ENCODE data around the gene ZNF324. TPM values are rescaled to one million over a fixed set of nuclear protein-coding genes. Genes with fewer than 3 reads are reported as not detected.

The ZNF324 gene
- total and polyA plus RNA-seq, 2 of the 13 experiments (the other 11 are each of a cell fraction or from before 2014, with no cell fraction given): 1.1 to 4.7 TPM

- intact Hi-C loops (cut with micrococcal nuclease; ENCODE audit: unreplicated experiment) (loop anchor here (5.0 kb wide), 2 partner anchors 61 to 141 kb away; partner anchors contain the start of genes ZNF584 and ZSCAN22), in situ Hi-C loops (cut with HindIII; ENCODE audit: extremely low pct_ligation_motif_present, low pct_unique_long_range_greater_than_20kb) (no loop called here)
- H3K4me2 ChIP-seq (ENCODE audit: low read depth, low read length): peak overlapping the region; percentile 78
- peaks cover 4 to 21% of the 10 kb centered on the region in 2 experiments; a peak in 4 of 5 replicates for H3K36me3 ChIP-seq (replicated peaks in 1 of 2; ENCODE audit: control insufficient read depth in 1 of 2, insufficient read depth in 2 of 2, low read length in 2 of 2)
- BruUV-seq (replicated peaks): no TSS peak
- no peak overlapping the region for H3K27ac ChIP-seq (ENCODE audit: extremely low read length, insufficient read depth, low read length)
- DNase-seq (ENCODE audit: low spot score): no peak
- H4K20me1 ChIP-seq (ENCODE audit: insufficient read depth, low read length): no peaks in the 10 kb centered on the region
- H3K27me3 ChIP-seq (ENCODE audit: control insufficient read depth in 1 of 2, insufficient read depth in 2 of 2, low read length in 2 of 2): no peaks in the 10 kb centered on the region
- peak; percentile 40 for FAIRE-seq
- no peaks in the 10 kb centered on the region for H3K9me3 ChIP-seq (ENCODE audit: low read length)
- peak overlapping the region; percentile 57; the same call in 1 of the 2 replicates for H3K9ac ChIP-seq (ENCODE audit: insufficient read depth, low read depth, low read length)
- H3K4me3 ChIP-seq (replicated peaks in 1 of 3; ENCODE audit: insufficient read depth in 1 of 3, low read depth in 2 of 3, low read length in 3 of 3): peak overlapping the region; percentile 30 to 86 (median 53); a peak in 5 of 6 replicates
- CTCF ChIA-PET (ENCODE audit: low intra/inter-chr PET ratio, low total read pairs): no interaction called here
- WGBS (ENCODE audit: low lambda C conversion rate): 40% methylated on average over 5 of the region's 5 CpGs
- H2AFZ ChIP-seq (ENCODE audit: low read length): no peak overlapping the region
- peaks cover 6% of the 10 kb centered on the region for H3K79me2 ChIP-seq (ENCODE audit: insufficient read depth, low read length)
- POLR2A ChIA-PET: no interaction called here
- H3K4me1 ChIP-seq (ENCODE audit: insufficient read depth, low read length): peaks cover 24% of the 10 kb centered on the region
- peak; percentile 10; the same call in 2 of the 3 replicates for ATAC-seq
- TF ChIP-seq SIN3B (IDR thresholded peaks at IDR 0.05; ENCODE audit: low read length) (no peak), CTCF (CRISPR knock-in tag; IDR thresholded peaks at IDR 0.05) (peak; percentile 33; the same call in 1 of the 2 replicates), ZFY (CRISPR knock-in tag; IDR thresholded peaks at IDR 0.05) (peak; percentile 17; the same call in 1 of the 2 replicates), ZNF253 (CRISPR knock-in tag; IDR thresholded peaks at IDR 0.05; ENCODE audit: borderline replicate concordance) (no peak), STAG1 (CRISPR knock-in tag; IDR thresholded peaks at IDR 0.05) (peak; percentile 38), GATAD2A (CRISPR knock-in tag; IDR thresholded peaks at IDR 0.05) (no peak)
- TF ChIP-seq, protein P1, sequence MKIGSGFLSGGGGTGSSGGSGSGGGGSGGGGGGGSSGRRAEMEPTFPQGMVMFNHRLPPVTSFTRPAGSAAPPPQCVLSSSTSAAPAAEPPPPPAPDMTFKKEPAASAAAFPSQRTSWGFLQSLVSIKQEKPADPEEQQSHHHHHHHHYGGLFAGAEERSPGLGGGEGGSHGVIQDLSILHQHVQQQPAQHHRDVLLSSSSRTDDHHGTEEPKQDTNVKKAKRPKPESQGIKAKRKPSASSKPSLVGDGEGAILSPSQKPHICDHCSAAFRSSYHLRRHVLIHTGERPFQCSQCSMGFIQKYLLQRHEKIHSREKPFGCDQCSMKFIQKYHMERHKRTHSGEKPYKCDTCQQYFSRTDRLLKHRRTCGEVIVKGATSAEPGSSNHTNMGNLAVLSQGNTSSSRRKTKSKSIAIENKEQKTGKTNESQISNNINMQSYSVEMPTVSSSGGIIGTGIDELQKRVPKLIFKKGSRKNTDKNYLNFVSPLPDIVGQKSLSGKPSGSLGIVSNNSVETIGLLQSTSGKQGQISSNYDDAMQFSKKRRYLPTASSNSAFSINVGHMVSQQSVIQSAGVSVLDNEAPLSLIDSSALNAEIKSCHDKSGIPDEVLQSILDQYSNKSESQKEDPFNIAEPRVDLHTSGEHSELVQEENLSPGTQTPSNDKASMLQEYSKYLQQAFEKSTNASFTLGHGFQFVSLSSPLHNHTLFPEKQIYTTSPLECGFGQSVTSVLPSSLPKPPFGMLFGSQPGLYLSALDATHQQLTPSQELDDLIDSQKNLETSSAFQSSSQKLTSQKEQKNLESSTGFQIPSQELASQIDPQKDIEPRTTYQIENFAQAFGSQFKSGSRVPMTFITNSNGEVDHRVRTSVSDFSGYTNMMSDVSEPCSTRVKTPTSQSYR (CRISPR knock-in tag; IDR thresholded peaks at IDR 0.05; ENCODE audit: borderline replicate concordance): no peak
- TF ChIP-seq, protein P2, sequence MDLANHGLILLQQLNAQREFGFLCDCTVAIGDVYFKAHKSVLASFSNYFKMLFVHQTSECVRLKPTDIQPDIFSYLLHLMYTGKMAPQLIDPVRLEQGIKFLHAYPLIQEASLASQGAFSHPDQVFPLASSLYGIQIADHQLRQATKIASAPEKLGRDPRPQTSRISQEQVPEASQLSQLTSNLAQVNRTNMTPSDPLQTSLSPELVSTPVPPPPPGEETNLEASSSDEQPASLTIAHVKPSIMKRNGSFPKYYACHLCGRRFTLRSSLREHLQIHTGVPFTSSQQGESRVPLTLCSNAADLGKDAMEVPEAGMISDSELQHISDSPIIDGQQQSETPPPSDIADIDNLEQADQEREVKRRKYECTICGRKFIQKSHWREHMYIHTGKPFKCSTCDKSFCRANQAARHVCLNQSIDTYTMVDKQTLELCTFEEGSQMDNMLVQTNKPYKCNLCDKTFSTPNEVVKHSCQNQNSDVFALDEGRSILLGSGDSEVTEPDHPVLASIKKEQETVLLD (CRISPR knock-in tag; IDR thresholded peaks at IDR 0.05; ENCODE audit: low read depth): no peak
- TF ChIP-seq, protein P3, sequence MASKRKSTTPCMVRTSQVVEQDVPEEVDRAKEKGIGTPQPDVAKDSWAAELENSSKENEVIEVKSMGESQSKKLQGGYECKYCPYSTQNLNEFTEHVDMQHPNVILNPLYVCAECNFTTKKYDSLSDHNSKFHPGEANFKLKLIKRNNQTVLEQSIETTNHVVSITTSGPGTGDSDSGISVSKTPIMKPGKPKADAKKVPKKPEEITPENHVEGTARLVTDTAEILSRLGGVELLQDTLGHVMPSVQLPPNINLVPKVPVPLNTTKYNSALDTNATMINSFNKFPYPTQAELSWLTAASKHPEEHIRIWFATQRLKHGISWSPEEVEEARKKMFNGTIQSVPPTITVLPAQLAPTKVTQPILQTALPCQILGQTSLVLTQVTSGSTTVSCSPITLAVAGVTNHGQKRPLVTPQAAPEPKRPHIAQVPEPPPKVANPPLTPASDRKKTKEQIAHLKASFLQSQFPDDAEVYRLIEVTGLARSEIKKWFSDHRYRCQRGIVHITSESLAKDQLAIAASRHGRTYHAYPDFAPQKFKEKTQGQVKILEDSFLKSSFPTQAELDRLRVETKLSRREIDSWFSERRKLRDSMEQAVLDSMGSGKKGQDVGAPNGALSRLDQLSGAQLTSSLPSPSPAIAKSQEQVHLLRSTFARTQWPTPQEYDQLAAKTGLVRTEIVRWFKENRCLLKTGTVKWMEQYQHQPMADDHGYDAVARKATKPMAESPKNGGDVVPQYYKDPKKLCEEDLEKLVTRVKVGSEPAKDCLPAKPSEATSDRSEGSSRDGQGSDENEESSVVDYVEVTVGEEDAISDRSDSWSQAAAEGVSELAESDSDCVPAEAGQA (IDR thresholded peaks at IDR 0.05; ENCODE audit: low read depth): no peak
- TF ChIP-seq, protein P3 (CRISPR knock-in tag; IDR thresholded peaks at IDR 0.05; ENCODE audit: borderline replicate concordance): no peak
These were observed 1.4 kb downstream of the ZNF324 start for GRCh38 chr19:58468216-58468839.
